ENCODE results near the gene USP47.

- no peak for TF ChIP-seq CTCF (IDR thresholded peaks at IDR 0.05)
- no peak for TF ChIP-seq POLR2A (IDR thresholded peaks at IDR 0.05)
These were observed 100.9 kb downstream of the USP47 start for GRCh38 chr11:11942668-11943067.

Measured in thyroid gland (tissue), 4 donors.